Measurements from ENCODE around the gene DHCR24.

- TF ChIP-seq CREB1 (IDR thresholded peaks at IDR 0.05) (no peak), CREB1 (CRISPR knock-in tag; IDR thresholded peaks at IDR 0.05) (peak; percentile 41; the same call in 1 of the 2 replicates), SETDB1 (CRISPR knock-in tag; IDR thresholded peaks at IDR 0.05; ENCODE audit: borderline replicate concordance) (no peak), RNF2 (conservative IDR thresholded peaks at IDR 0.05; ENCODE audit: low read depth) (no peak), MAX (IDR thresholded peaks at IDR 0.05) (peak; percentile 56; the same call in 1 of the 2 replicates), EZH2 (conservative IDR thresholded peaks at IDR 0.05; ENCODE audit: low read depth, low read length) (no peak), ZSCAN12 (CRISPR knock-in tag; IDR thresholded peaks at IDR 0.05) (no peak), PREB (CRISPR knock-in tag; IDR thresholded peaks at IDR 0.05) (no peak), ASH2L (IDR thresholded peaks at IDR 0.05; ENCODE audit: insufficient read length, low read depth, low read length) (no peak), CTCF (CRISPR knock-in tag; IDR thresholded peaks at IDR 0.05) (no peak), DRAP1 (CRISPR knock-in tag; IDR thresholded peaks at IDR 0.05) (no peak), NR2F6 (IDR thresholded peaks at IDR 0.05) (no peak), NR2F6 (CRISPR knock-in tag; IDR thresholded peaks at IDR 0.05) (no peak)
Observed at GRCh38 chr1:54884135-54884586, 2.8 kb downstream of the DHCR24 start.

Measured in HepG2 (cell line).